Vagina (tissue), 2 donors: ENCODE results near the gene NR4A1.

ENCODE experiments used
- POLR2A ChIP-seq, 2 donors: fragments of 450-650 bp; IDR thresholded peaks; one replicate each; pipeline ENCODE4 v1.6.1; 2017; ENCODE audit warnings: antibody characterized with exemption in 2 of 2, mild to moderate bottlenecking in 2 of 2, moderate library complexity in 2 of 2
- POLR2AphosphoS5 ChIP-seq, 2 donors: sonication (generic); formaldehyde crosslinking; IDR thresholded peaks; one replicate each; pipeline ENCODE4 v1.9.0; 2017; ENCODE audit warnings: antibody characterized with exemption in 2 of 2, mild to moderate bottlenecking in 2 of 2, low read depth in 1 of 2; ENCODE audit not compliant: insufficient read depth in 1 of 2
- TF ChIP-seq, protein P1 (sequence below), 3 experiments: fragments of 450-650 bp in 2 of 3; fragments of 200-600 bp in 1 of 3; sonication (generic) in 1 of 3; IDR thresholded peaks; one replicate each; pipeline ENCODE4 v1.5.1; 2017 to 2019; ENCODE audit warnings: antibody characterized with exemption in 3 of 3, mild to moderate bottlenecking in 2 of 3, moderate library complexity in 2 of 3

DNA sequence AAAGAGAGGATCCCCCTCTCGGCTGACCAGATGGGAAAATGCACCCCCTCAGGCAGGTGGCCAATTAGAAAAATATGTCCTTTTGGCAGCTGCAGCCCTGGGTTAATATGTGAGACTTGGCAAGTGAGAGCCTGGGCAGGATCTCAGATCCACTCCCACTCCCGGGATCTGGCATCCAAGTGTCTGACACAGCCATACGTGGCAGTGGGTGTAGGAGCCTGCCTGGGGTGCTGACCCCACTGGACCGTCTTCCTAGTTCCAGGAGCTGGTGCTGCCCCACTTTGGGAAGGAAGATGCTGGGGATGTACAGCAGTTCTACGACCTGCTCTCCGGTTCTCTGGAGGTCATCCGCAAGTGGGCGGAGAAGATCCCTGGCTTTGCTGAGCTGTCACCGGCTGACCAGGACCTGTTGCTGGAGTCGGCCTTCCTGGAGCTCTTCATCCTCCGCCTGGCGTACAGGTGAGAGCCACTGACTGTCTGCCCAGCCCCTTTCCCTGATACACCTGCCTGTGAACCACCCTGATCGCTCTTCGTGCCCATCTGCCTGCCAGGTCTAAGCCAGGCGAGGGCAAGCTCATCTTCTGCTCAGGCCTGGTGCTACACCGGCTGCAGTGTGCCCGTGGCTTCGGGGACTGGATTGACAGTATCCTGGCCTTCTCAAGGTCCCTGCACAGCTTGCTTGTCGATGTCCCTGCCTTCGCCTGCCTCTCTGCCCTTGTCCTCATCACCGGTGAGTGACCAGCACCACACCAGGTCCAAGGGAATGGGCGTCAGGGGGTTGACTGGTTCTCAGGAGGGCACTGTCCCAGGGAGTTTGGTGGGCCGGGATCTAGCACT, 5.8 kb downstream of the NR4A1 start:
- TF ChIP-seq POLR2A (IDR thresholded peaks at IDR 0.05) (peak in 1 of 2 donors; percentile 2), POLR2AphosphoS5 (IDR thresholded peaks at IDR 0.05; ENCODE audit: insufficient read depth in 1 of 2, low read depth in 1 of 2) (peak in 1 of 2 donors; percentile 85)
- TF ChIP-seq, protein P1, sequence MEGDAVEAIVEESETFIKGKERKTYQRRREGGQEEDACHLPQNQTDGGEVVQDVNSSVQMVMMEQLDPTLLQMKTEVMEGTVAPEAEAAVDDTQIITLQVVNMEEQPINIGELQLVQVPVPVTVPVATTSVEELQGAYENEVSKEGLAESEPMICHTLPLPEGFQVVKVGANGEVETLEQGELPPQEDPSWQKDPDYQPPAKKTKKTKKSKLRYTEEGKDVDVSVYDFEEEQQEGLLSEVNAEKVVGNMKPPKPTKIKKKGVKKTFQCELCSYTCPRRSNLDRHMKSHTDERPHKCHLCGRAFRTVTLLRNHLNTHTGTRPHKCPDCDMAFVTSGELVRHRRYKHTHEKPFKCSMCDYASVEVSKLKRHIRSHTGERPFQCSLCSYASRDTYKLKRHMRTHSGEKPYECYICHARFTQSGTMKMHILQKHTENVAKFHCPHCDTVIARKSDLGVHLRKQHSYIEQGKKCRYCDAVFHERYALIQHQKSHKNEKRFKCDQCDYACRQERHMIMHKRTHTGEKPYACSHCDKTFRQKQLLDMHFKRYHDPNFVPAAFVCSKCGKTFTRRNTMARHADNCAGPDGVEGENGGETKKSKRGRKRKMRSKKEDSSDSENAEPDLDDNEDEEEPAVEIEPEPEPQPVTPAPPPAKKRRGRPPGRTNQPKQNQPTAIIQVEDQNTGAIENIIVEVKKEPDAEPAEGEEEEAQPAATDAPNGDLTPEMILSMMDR (IDR thresholded peaks at IDR 0.05): no peak
